COR-L47 (cell line): ENCODE measurements around the gene FBXW5.

Source experiments
- DNase-seq: peaks from one replicate; lab custom pipeline; 2025; lab: John Stamatoyannopoulos, UW

FBXW5 gene

GRCh38 chr9:136944519-136945332, at the start of gene FBXW5, which contains the start of gene C8G:
Gene FBXW5, minus strand, starts transcription at chr9:136944738. Its CDS starts 655 bp downstream, at chr9:136944083.
Gene C8G, plus strand, starts transcription at chr9:136945243. Its CDS starts 78 bp downstream, at chr9:136945321.
- peak; percentile 90 for DNase-seq

GRCh38 chr9:136992819-136993369, 48.4 kb upstream of the FBXW5 start:
- no peak for DNase-seq

- DNase-seq: peak; percentile 85
Observed at GRCh38 chr9:136991993-136992818, 47.7 kb upstream of the FBXW5 start, which contains the start of gene PAXX. Gene PAXX, plus strand, starts transcription at chr9:136992422. Its CDS starts 22 bp downstream, at chr9:136992444.

GRCh38 chr9:136990242-136990911, 45.8 kb upstream of the FBXW5 start:
- DNase-seq: peak; percentile 19

GRCh38 chr9:136988872-136989271, 44.3 kb upstream of the FBXW5 start:
- DNase-seq: no peak

GRCh38 chr9:136985853-136986252, 41.3 kb upstream of the FBXW5 start:
- no peak for DNase-seq

GRCh38 chr9:136985027-136985602, 40.6 kb upstream of the FBXW5 start:
- no peak for DNase-seq

GRCh38 chr9:136984464-136985026, 40.0 kb upstream of the FBXW5 start:
- no peak for DNase-seq

GRCh38 chr9:136983656-136984314, 39.2 kb upstream of the FBXW5 start:
- no peak for DNase-seq

GRCh38 chr9:136983167-136983566, 38.6 kb upstream of the FBXW5 start:
- no peak for DNase-seq

GRCh38 chr9:136982232-136983051, 37.9 kb upstream of the FBXW5 start, which contains the start of gene LCNL1:
Gene LCNL1, plus strand, starts transcription at chr9:136982993. Its CDS starts 594 bp downstream, at chr9:136983587.
- DNase-seq: no peak

- DNase-seq: no peak
Observed at GRCh38 chr9:136981588-136982231, 37.2 kb upstream of the FBXW5 start.

GRCh38 chr9:136980669-136981478, 36.3 kb upstream of the FBXW5 start:
- DNase-seq: no peak

- DNase-seq: no peak
Observed at GRCh38 chr9:136979769-136980587, 35.4 kb upstream of the FBXW5 start.

GRCh38 chr9:136978865-136979544, 34.5 kb upstream of the FBXW5 start:
- DNase-seq: no peak

GRCh38 chr9:136978073-136978864, 33.7 kb upstream of the FBXW5 start:
- DNase-seq: peak; percentile 11
